Right atrium auricular region (tissue), 2 donors: Measurements from ENCODE around the gene GLIPR1L2. TPM values are rescaled to one million over a fixed set of nuclear protein-coding genes. Genes with fewer than 3 reads are reported as not detected.
"Not testable (repeated sequence)": the region's sequence is repeated elsewhere in the genome, so short reads cannot be mapped to it uniquely, and the experiment has no call there.

Experiments
- DNase-seq: peaks from one replicate; pipeline ENCODE4 v3.0.0-alpha.2; 2019; ENCODE audit warnings: low spot score
- H3K27ac ChIP-seq, 2 donors: fragments of 200-600 bp; sonication (generic); 1 replicate in 1 of 2; 2 replicates in 1 of 2; pipeline ENCODE4 v1.5.1; 2016 to 2019
- H3K27me3 ChIP-seq, 2 donors: fragments of 200-600 bp; sonication (generic); one replicate each; pipeline versions ENCODE4 v1.5.1 to v1.6.0; 2017 to 2019
- H3K36me3 ChIP-seq: fragments of 200-600 bp; sonication (generic); one replicate; pipeline ENCODE4 v1.5.1; 2016
- H3K4me1 ChIP-seq, 2 donors: fragments of 200-600 bp; sonication (generic); one replicate each; pipeline versions ENCODE4 v1.5.1 to v1.6.0; 2017 to 2019
- H3K4me3 ChIP-seq, 2 donors: fragments of 200-600 bp; sonication (generic); 1 replicate in 1 of 2; 2 replicates in 1 of 2; pipeline ENCODE4 v1.5.1; 2017 to 2019; ENCODE audit warnings: mild to moderate bottlenecking in 1 of 2, moderate library complexity in 1 of 2
- H3K9me3 ChIP-seq, 2 donors: fragments of 200-600 bp; sonication (generic); one replicate each; pipeline ENCODE4 v1.5.1; 2019
- CTCF ChIP-seq, 2 donors: fragments of 200-600 bp; sonication (generic); IDR thresholded peaks; one replicate each; pipeline ENCODE4 v1.5.1; 2019; ENCODE audit warnings: antibody characterized with exemption in 2 of 2
- total RNA-seq, 2 donors: library from RNA; depleted of rRNA; stranded (reverse); fragments of >200 nt; gene quantifications; one replicate each; pipeline ENCODE4 v1.1.0, GENCODE V29; 2016

GLIPR1L2 gene
- total RNA-seq, 2 donors from 2014 or later, result 2.3 to 3.8 TPM

- Histone ChIP-seq H3K36me3 (no peaks in the 10 kb centered on the region), H3K4me1 (no peaks in the 10 kb centered on the region), H3K4me3 (no peak overlapping the region), H3K27me3 (no peaks in the 10 kb centered on the region), H3K27ac (no peak overlapping the region), H3K9me3 (peaks cover 0 to 19% of the 10 kb centered on the region in 2 donors)
- DNase-seq, result no peak
- TF ChIP-seq CTCF (IDR thresholded peaks at IDR 0.05), result no peak
Observed at GRCh38 chr12:75437564-75437963, 46.7 kb downstream of the GLIPR1L2 start.

- H3K27ac ChIP-seq, result no peak overlapping the region
- H3K4me3 ChIP-seq, result no peak overlapping the region
- no peak for TF ChIP-seq CTCF (IDR thresholded peaks at IDR 0.05)
- H3K27me3 ChIP-seq, result no peaks in the 10 kb centered on the region
- no peaks in the 10 kb centered on the region for H3K36me3 ChIP-seq
- peaks cover 0 to 19% of the 10 kb centered on the region in 2 donors for H3K9me3 ChIP-seq
- DNase-seq, result no peak
- no peaks in the 10 kb centered on the region for H3K4me1 ChIP-seq
Observed at GRCh38 chr12:75438059-75438754, 47.3 kb downstream of the GLIPR1L2 start.

- H3K9me3 ChIP-seq, result peaks cover 0 to 19% of the 10 kb centered on the region in 2 donors
- H3K4me1 ChIP-seq, result no peaks in the 10 kb centered on the region
- no peak overlapping the region for H3K27ac ChIP-seq
- TF ChIP-seq CTCF (IDR thresholded peaks at IDR 0.05), result no peak
- DNase-seq, result no peak
- H3K27me3 ChIP-seq, result no peaks in the 10 kb centered on the region
- no peaks in the 10 kb centered on the region for H3K36me3 ChIP-seq
- no peak overlapping the region for H3K4me3 ChIP-seq
Observed at GRCh38 chr12:75439048-75439447, 48.2 kb downstream of the GLIPR1L2 start.

GRCh38 chr12:75439930-75440329 is 49.0 kb downstream of the GLIPR1L2 start:
- no peak for TF ChIP-seq CTCF (IDR thresholded peaks at IDR 0.05)
- no peaks in the 10 kb centered on the region for H3K4me1 ChIP-seq
- H3K36me3 ChIP-seq, result no peaks in the 10 kb centered on the region
- no peaks in the 10 kb centered on the region for H3K27me3 ChIP-seq
- no peak overlapping the region for H3K4me3 ChIP-seq
- no peak overlapping the region for H3K27ac ChIP-seq
- H3K9me3 ChIP-seq, result peaks cover 0 to 19% of the 10 kb centered on the region in 2 donors
- DNase-seq, result no peak

- peaks cover 0 to 10% of the 10 kb centered on the region in 2 donors for H3K9me3 ChIP-seq
- not testable (repeated sequence) for H3K4me3 ChIP-seq, H3K4me1 ChIP-seq, H3K27me3 ChIP-seq, DNase-seq, H3K27ac ChIP-seq, H3K36me3 ChIP-seq
Observed at GRCh38 chr12:75441687-75442449, 51.0 kb downstream of the GLIPR1L2 start.

- DNase-seq, H3K27me3 ChIP-seq, H3K27ac ChIP-seq: not testable (repeated sequence)
Observed at GRCh38 chr12:75442454-75442853, 51.6 kb downstream of the GLIPR1L2 start.

More at GRCh38 chr12:75442454-75442853, 51.6 kb downstream of the GLIPR1L2 start:
- not testable (repeated sequence) for H3K9me3 ChIP-seq, H3K36me3 ChIP-seq, H3K4me1 ChIP-seq, H3K4me3 ChIP-seq
